BE2C (cell line): ENCODE measurements around the gene SF3B1.

Experiments used
- DNase-seq: peaks from one replicate; pipeline ENCODE4 v3.0.0-alpha.2; 2020
- H3K27me3 ChIP-seq: fragments of 250-450 bp; sonication (Bioruptor Pico); 2 replicates; pipeline ENCODE4 v1.5.1; 2020; ENCODE audit warnings: mild to moderate bottlenecking
- H3K36me3 ChIP-seq: fragments of 250-450 bp; sonication (Bioruptor Pico); 2 replicates; pipeline ENCODE4 v1.5.1; 2020; ENCODE audit warnings: mild to moderate bottlenecking
- H3K4me1 ChIP-seq: fragments of 250-450 bp; sonication (Bioruptor Pico); 2 replicates; pipeline ENCODE4 v1.5.1; 2020
- H3K4me3 ChIP-seq: 2 replicates; pipeline ENCODE4 v1.5.1; 2011; ENCODE audit warnings: low read depth, low read length
- H3K9me3 ChIP-seq: fragments of 250-450 bp; sonication (Bioruptor Pico); 2 replicates; pipeline ENCODE4 v1.5.1; 2020
- TF ChIP-seq, protein P1 (sequence below): IDR thresholded peaks from 2 replicates; pipeline ENCODE4 v1.5.1; 2012; ENCODE audit warnings: mild to moderate bottlenecking, low read depth, low read length

The SF3B1 gene

DNA sequence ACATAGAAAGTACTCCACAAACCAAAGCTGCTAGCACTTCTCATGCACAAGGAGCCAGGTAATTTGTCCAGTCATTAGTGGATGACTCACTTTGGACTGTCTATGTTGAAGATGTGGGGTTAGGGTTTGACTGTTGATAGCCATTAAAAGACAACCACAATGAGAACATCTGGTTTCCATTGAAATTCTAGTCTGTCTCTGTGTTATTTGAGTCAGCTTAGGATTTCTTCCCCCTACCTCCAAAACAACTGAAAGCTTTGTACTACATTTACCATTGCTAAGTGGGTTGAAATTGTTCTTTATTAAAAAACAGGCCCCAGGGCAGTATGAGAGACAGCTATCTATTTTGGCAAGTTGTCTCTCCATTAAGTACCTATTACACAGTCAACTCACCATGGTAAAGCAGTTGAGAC is 74.1 kb downstream of the SF3B1 start:
- TF ChIP-seq, protein P1, sequence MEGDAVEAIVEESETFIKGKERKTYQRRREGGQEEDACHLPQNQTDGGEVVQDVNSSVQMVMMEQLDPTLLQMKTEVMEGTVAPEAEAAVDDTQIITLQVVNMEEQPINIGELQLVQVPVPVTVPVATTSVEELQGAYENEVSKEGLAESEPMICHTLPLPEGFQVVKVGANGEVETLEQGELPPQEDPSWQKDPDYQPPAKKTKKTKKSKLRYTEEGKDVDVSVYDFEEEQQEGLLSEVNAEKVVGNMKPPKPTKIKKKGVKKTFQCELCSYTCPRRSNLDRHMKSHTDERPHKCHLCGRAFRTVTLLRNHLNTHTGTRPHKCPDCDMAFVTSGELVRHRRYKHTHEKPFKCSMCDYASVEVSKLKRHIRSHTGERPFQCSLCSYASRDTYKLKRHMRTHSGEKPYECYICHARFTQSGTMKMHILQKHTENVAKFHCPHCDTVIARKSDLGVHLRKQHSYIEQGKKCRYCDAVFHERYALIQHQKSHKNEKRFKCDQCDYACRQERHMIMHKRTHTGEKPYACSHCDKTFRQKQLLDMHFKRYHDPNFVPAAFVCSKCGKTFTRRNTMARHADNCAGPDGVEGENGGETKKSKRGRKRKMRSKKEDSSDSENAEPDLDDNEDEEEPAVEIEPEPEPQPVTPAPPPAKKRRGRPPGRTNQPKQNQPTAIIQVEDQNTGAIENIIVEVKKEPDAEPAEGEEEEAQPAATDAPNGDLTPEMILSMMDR: no peak
- H3K27me3 ChIP-seq: no peaks in the 10 kb centered on the region

DNA sequence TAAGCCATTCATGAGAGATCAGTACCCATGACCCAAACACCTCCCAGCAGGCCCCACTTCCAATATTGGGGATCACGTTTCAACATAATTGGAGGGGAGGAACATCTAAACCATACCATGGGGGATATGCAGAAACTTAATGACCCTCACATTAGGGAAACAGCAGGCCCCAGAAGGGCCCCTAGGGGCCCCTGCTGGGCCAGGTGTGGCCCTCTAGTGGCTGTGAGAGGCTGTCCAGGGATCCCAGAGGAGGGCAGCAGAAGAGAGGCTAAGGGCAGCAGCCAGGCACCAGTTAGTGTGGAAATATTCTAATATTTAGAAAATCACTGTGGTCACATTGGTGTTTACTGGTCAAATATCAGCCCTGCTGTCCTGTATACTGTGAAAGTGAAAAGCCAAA is 75.0 kb downstream of the SF3B1 start:
- no peak for DNase-seq
- TF ChIP-seq, protein P1: peak; percentile 34
- Histone ChIP-seq H3K27me3 (no peaks in the 10 kb centered on the region), H3K4me1 (peaks cover 3% of the 10 kb centered on the region; the same call in 1 of the 2 replicates), H3K9me3 (no peaks in the 10 kb centered on the region), H3K4me3 (no peak overlapping the region), H3K36me3 (no peaks in the 10 kb centered on the region)

More for the DNA sequence above, 74.1 kb downstream of the SF3B1 start:
- Histone ChIP-seq H3K4me3 (no peak overlapping the region), H3K4me1 (peaks cover 3% of the 10 kb centered on the region; the same call in 1 of the 2 replicates), H3K36me3 (no peaks in the 10 kb centered on the region), H3K9me3 (no peaks in the 10 kb centered on the region)
- DNase-seq: peak; percentile 41

GRCh38 chr2:197358931-197359330 is 75.9 kb downstream of the SF3B1 start:
- peaks cover 3% of the 10 kb centered on the region; the same call in 1 of the 2 replicates for H3K4me1 ChIP-seq
- no peaks in the 10 kb centered on the region for H3K9me3 ChIP-seq
- H3K36me3 ChIP-seq: no peaks in the 10 kb centered on the region
- H3K4me3 ChIP-seq: no peak overlapping the region
- H3K27me3 ChIP-seq: no peaks in the 10 kb centered on the region
- no peak for DNase-seq
- TF ChIP-seq, protein P1: no peak

- no peak for DNase-seq
- H3K4me3 ChIP-seq: no peak overlapping the region
- peaks cover 3% of the 10 kb centered on the region; the same call in 1 of the 2 replicates for H3K4me1 ChIP-seq
- no peaks in the 10 kb centered on the region for H3K36me3 ChIP-seq
- TF ChIP-seq, protein P1: no peak
- H3K27me3 ChIP-seq: no peaks in the 10 kb centered on the region
- no peaks in the 10 kb centered on the region for H3K9me3 ChIP-seq
Observed at GRCh38 chr2:197357986-197358385, 76.8 kb downstream of the SF3B1 start.

DNA sequence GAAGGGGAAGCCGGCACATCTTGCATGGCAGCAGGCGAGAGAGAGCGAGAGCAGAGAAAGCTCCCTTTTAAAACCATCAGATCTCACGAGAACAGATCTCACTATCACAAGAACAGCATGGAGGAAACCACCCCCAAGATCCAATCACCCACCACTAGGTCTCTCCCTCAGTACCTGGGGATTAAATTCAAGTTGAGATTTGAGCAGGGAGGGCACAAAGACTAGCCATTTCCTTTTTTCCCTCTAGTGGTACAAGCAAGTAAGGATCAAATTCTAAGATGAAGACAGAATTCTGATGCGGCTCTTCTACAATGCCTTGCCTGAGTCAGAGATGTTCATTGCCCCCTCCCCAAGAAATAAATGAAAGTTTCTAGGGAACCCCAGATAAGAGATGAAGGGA is 78.7 kb downstream of the SF3B1 start:
- Histone ChIP-seq H3K36me3 (no peaks in the 10 kb centered on the region), H3K4me1 (peaks cover 3% of the 10 kb centered on the region; the same call in 1 of the 2 replicates), H3K27me3 (no peaks in the 10 kb centered on the region), H3K9me3 (no peaks in the 10 kb centered on the region), H3K4me3 (no peak overlapping the region)
- TF ChIP-seq, protein P1: peak; percentile 56
- DNase-seq: no peak

GRCh38 chr2:197354169-197354558 is 80.7 kb downstream of the SF3B1 start:
- no peak for DNase-seq
- no peaks in the 10 kb centered on the region for H3K4me1 ChIP-seq
- H3K36me3 ChIP-seq: no peaks in the 10 kb centered on the region
- TF ChIP-seq, protein P1: no peak
- no peaks in the 10 kb centered on the region for H3K27me3 ChIP-seq
- no peak overlapping the region for H3K4me3 ChIP-seq
- H3K9me3 ChIP-seq: no peaks in the 10 kb centered on the region
